Upper lobe of right lung (tissue), 1 donor: ENCODE data around the gene LHX3. TPM values are rescaled to one million over a fixed set of nuclear protein-coding genes. Genes with fewer than 3 reads are reported as not detected.

Experiments
- ATAC-seq: fragments of 200-7000 bp; cut with Tn5 transposase; one replicate; pipeline ENCODE4 v1.9.1; 2020; ENCODE audit warnings: mild to moderate bottlenecking, moderate library complexity
- DNase-seq: peaks from one replicate; pipeline ENCODE4 v3.0.0-alpha.2; 2020
- H3K27ac ChIP-seq: fragments of 200-600 bp; one replicate; pipeline ENCODE4 v1.8.0; 2022
- H3K27me3 ChIP-seq: fragments of 200-600 bp; one replicate; pipeline ENCODE4 v1.8.0; 2022; ENCODE audit warnings: mild to moderate bottlenecking
- H3K36me3 ChIP-seq: fragments of 200-600 bp; one replicate; pipeline ENCODE4 v1.8.0; 2022
- H3K4me1 ChIP-seq: fragments of 200-600 bp; one replicate; pipeline ENCODE4 v1.8.0; 2022
- H3K4me3 ChIP-seq: fragments of 200-600 bp; one replicate; pipeline ENCODE4 v1.8.0; 2022; ENCODE audit warnings: mild to moderate bottlenecking
- H3K9me3 ChIP-seq: fragments of 200-600 bp; one replicate; pipeline ENCODE4 v1.8.0; 2022
- intact Hi-C: fragments of 100-400 bp; cut with DNase I; formaldehyde crosslinking; loops from one replicate; pipeline ENCODE4 v1.11.0; 2022
- total RNA-seq: library from RNA; stranded (reverse); fragmentation: NEBNext Ultra II Directional; extraction: Animal tissue kit (Norgen Biotek cat#: 25700); gene quantifications from one replicate; pipeline ENCODE4 v1.2.1, GENCODE V29; 2021
- TF ChIP-seq, protein P1 (sequence below): fragments of 200-600 bp; IDR thresholded peaks from one replicate; pipeline ENCODE4 v1.8.0; 2022; ENCODE audit warnings: antibody characterized with exemption
- donor health status: DM: no; HTN: yes; CAD: no; lungs with severe emphysema.

LHX3 gene
- total RNA-seq, 1 donor from 2014 or later = not detected

DNA sequence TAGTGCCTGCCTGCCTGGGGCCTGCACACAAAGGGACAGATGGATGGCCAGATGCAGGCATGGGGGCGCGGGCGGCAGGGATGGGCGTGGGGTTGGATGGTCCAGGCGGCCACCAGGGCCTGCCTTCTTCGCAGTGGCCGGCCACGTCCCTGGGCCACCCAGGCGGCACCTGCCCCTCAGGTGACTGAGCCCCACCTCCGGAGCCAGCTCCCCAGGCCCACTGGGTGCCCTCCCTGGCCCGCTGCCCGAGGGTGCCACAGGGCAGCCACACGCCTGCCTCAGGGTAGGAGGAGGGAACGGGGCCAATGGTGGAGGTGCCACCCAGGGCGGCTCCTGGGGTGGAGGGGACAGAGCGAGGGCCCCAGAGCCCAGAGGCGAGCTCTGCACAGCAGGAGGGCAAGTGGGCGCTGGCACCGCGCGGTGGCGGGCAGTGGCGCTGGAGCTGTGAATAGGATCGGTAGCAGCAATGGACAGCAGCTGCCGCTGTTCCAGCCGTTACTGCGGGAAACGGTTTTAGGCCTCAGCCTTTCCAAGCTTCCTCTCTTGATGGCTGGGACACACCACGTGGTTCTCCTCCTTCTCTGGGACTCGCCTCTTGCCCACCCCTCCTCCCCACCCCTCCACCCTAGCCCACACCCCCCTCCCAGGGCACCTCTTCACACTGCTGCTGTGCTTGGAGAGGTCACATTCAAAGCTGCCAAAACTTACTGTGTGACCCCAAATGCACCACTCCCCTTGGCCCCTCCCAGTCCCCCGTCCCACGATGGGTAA, 19.1 kb downstream of the LHX3 start:
- H3K36me3 ChIP-seq = no peaks in the 10 kb centered on the region
- TF ChIP-seq, protein P1, sequence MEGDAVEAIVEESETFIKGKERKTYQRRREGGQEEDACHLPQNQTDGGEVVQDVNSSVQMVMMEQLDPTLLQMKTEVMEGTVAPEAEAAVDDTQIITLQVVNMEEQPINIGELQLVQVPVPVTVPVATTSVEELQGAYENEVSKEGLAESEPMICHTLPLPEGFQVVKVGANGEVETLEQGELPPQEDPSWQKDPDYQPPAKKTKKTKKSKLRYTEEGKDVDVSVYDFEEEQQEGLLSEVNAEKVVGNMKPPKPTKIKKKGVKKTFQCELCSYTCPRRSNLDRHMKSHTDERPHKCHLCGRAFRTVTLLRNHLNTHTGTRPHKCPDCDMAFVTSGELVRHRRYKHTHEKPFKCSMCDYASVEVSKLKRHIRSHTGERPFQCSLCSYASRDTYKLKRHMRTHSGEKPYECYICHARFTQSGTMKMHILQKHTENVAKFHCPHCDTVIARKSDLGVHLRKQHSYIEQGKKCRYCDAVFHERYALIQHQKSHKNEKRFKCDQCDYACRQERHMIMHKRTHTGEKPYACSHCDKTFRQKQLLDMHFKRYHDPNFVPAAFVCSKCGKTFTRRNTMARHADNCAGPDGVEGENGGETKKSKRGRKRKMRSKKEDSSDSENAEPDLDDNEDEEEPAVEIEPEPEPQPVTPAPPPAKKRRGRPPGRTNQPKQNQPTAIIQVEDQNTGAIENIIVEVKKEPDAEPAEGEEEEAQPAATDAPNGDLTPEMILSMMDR = no peak
- H3K4me1 ChIP-seq = no peaks in the 10 kb centered on the region
- H3K27ac ChIP-seq = no peak overlapping the region
- H3K9me3 ChIP-seq = no peaks in the 10 kb centered on the region
- intact Hi-C loops = no loop called here
- H3K27me3 ChIP-seq = peaks cover 60% of the 10 kb centered on the region
- ATAC-seq (no peak), DNase-seq (no peak)
- H3K4me3 ChIP-seq = no peak overlapping the region

DNA sequence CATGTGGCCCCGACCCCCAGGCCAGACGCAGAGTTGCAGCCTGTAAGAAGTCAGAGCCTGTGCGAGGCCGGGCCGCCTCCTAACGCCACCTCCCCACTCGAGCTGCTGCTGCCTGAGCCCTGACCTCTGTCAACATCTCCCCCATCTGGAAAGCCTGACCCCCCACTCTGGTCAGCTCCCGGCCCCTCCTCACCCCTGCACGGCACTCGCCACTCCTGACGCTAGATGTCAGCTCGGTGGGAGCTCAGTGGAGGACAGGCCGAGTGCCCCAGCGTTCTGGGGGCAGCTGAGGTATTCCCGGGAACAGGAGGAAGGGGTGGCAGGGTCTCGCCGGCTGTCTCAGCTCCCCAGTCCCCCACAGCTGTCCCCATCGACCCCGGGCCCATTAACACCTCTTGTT, 19.9 kb downstream of the LHX3 start:
- Histone ChIP-seq H3K36me3 (no peaks in the 10 kb centered on the region), H3K9me3 (no peaks in the 10 kb centered on the region), H3K27me3 (peaks cover 53% of the 10 kb centered on the region), H3K4me1 (no peaks in the 10 kb centered on the region), H3K27ac (no peak overlapping the region), H3K4me3 (no peak overlapping the region)
- ATAC-seq (no peak), DNase-seq (no peak)
- TF ChIP-seq, protein P1 = no peak
- intact Hi-C loops = no loop called here

DNA sequence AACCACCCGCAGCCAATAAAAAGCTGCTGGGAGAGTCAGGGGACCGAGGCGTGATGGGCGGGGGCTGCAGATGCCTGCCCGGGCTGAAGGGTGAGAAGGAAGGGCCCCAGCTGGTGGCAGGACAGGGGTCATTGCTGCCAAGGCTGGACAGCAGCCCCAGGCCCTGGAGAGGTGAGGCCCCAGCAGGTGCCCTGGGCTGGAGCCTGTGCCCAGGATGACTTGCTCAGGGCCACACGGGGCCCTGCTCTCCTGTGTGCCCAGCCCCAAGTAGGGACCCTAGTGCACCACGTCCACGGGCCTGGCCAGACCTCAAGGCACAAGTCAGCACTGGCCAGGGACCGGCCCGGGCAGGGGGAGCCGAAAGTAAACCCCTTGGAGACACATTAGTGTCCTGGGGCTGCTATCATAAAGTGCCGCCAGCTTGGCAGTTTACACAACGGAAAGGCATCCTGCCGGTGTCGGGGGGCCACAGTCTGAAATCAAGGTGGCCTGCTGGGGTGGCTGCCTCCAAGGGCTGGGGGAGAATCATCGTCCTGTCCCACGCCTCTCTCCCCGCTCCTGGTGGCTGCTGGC, 22.0 kb downstream of the LHX3 start:
- Histone ChIP-seq H3K36me3 (no peaks in the 10 kb centered on the region), H3K4me1 (no peaks in the 10 kb centered on the region), H3K9me3 (no peaks in the 10 kb centered on the region), H3K27ac (no peak overlapping the region), H3K27me3 (peaks cover 47% of the 10 kb centered on the region), H3K4me3 (no peak overlapping the region)
- no peak for ATAC-seq
- intact Hi-C loops = no loop called here
- DNase-seq = peak; percentile 61
- TF ChIP-seq, protein P1 = no peak

DNA sequence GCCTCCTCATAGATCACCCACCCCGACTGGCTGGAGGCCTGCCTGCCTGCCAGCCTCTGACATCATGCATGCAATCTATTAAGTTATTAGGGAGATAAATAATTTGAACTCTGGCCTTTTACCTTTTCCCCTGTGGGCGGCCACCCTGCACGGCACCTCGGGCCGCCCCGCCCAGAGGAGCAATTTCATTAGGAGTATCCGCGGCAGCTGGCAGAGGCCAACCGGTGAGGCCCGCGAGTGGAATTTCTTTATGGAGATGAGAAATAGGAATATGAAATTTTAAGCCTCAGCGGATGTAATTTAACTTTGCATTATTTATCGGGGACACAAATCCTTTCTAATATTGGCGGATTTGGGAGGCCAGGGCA, 22.5 kb downstream of the LHX3 start:
- Histone ChIP-seq H3K4me3 (no peak overlapping the region), H3K9me3 (no peaks in the 10 kb centered on the region), H3K36me3 (no peaks in the 10 kb centered on the region), H3K27me3 (peaks cover 42% of the 10 kb centered on the region), H3K4me1 (no peaks in the 10 kb centered on the region), H3K27ac (no peak overlapping the region)
- ATAC-seq = no peak
- TF ChIP-seq, protein P1 = no peak
- no peak for DNase-seq
- intact Hi-C loops = no loop called here

DNA sequence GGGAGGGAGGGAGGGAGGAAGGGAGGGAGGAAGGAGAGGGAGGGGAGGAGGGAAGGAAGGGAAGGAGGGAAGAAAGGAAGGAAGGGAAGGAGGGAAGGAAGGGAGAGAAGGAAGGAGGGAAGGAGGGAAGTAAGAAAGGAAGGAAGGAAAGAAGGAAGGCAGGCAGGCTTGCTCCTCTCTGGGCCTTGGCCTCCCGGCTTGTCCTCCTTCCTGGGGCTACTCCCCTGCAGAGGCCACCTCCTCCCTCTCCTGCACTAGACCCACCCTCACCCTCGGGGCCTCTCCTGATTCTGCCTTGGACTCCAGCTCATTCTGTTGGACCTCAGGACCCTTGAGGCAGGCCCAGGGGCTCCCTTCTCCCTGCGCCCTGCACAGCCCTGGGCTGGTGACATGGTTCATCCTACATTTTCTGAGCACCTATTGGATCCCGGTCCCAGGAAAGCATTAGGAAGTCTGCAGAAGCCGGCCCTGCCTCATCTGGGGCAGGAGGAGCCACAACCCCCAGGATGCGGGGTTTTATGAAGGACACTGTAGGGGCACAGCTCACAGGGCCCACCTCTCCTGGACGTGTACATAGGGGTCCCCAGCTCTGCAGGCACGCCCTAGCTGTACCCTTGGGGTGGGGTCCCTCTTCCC, 23.0 kb downstream of the LHX3 start:
- no peaks in the 10 kb centered on the region for H3K4me1 ChIP-seq
- DNase-seq = no peak
- peaks cover 37% of the 10 kb centered on the region for H3K27me3 ChIP-seq
- H3K27ac ChIP-seq = no peak overlapping the region
- TF ChIP-seq, protein P1 = no peak
- no peaks in the 10 kb centered on the region for H3K9me3 ChIP-seq
- no peak for ATAC-seq
- no peaks in the 10 kb centered on the region for H3K36me3 ChIP-seq
- H3K4me3 ChIP-seq = no peak overlapping the region
- intact Hi-C loops = no loop called here
